ENCODE measurements around the gene ADCY3. TPM values are rescaled to one million over a fixed set of nuclear protein-coding genes. Genes with fewer than 3 reads are reported as not detected.

The ADCY3 gene
- total RNA-seq, 1 experiment from 2014 or later = 57.6 TPM

DNA sequence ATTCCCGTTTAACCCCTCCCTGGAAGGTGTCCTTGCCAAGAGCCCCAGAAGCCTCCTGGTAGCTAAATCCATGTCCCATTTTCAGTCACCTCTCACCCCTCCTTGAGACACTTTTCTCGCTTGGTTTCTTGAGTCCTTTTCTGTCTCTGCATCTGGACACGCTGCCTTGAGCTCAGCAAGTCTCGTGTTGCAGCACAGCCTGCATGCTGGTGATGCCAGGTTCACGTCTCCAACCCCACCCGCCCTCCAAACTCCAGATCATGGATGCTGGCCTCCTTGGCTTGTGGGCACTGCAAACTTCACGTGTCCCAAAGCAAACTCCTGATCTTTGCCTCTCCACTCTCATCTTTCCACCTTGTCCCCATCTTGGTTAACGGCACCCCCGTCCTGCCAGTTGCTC, 87.5 kb downstream of the ADCY3 start:
- H3K9me3 ChIP-seq (ENCODE audit: low read length) = no peaks in the 10 kb centered on the region

DNA sequence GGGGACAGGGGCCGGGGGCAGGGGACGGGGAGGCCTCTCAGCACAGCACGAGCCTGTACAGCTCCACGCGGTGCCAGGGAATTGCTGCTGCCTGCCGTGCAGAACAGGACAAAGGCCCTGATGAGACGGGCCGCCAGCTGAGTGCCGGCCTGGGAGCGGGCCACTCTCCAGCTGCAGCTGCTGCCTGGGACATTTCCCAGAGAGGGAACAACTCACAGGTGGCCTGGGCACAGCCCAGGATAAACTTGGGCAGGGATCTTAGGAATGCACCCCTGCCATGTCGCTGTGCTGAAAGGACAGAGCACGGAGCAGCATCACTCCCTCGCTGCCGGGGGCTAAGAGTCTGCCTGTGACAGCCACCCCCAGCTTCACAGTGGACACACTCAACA, 88.0 kb downstream of the ADCY3 start:
- Histone ChIP-seq H3K9me2 (replicated peaks; ENCODE audit: insufficient read depth, low read length) (no peaks in the 10 kb centered on the region), H3K4me1 (ENCODE audit: low read length) (peaks cover 5% of the 10 kb centered on the region), H2AFZ (ENCODE audit: low read length) (no peak overlapping the region), H3K27ac (ENCODE audit: low read length) (no peak overlapping the region), H3K4me3 (ENCODE audit: low read length) (no peak overlapping the region), H3K4me2 (ENCODE audit: low read depth, low read length, poor library complexity, severe bottlenecking) (no peak overlapping the region), H4K20me1 (ENCODE audit: insufficient read depth, low read depth, low read length) (no peaks in the 10 kb centered on the region), H3K27me3 (ENCODE audit: low read length) (no peaks in the 10 kb centered on the region), H3K36me3 (ENCODE audit: insufficient read depth, low read length) (no peaks in the 10 kb centered on the region; the same call in 1 of the 2 replicates), H3K9me3 (ENCODE audit: low read length) (no peaks in the 10 kb centered on the region), H3K9ac (ENCODE audit: low read length) (no peak overlapping the region), H3K79me2 (ENCODE audit: low read length) (no peaks in the 10 kb centered on the region)
- no peak for DNase-seq

More for the DNA sequence above, 87.5 kb downstream of the ADCY3 start:
- no peaks in the 10 kb centered on the region for H3K27me3 ChIP-seq (ENCODE audit: low read length)
- H3K79me2 ChIP-seq (ENCODE audit: low read length) = no peaks in the 10 kb centered on the region
- no peak overlapping the region for H2AFZ ChIP-seq (ENCODE audit: low read length)
- no peaks in the 10 kb centered on the region for H4K20me1 ChIP-seq (ENCODE audit: insufficient read depth, low read depth, low read length)
- no peak overlapping the region for H3K4me3 ChIP-seq (ENCODE audit: low read length)
- H3K9ac ChIP-seq (ENCODE audit: low read length) = no peak overlapping the region
- H3K36me3 ChIP-seq (ENCODE audit: insufficient read depth, low read length) = no peaks in the 10 kb centered on the region
- no peak for DNase-seq
- H3K4me1 ChIP-seq (ENCODE audit: low read length) = no peaks in the 10 kb centered on the region
- H3K4me2 ChIP-seq (ENCODE audit: low read depth, low read length, poor library complexity, severe bottlenecking) = no peak overlapping the region
- H3K9me2 ChIP-seq (replicated peaks; ENCODE audit: insufficient read depth, low read length) = no peaks in the 10 kb centered on the region
- H3K27ac ChIP-seq (ENCODE audit: low read length) = no peak overlapping the region

DNA sequence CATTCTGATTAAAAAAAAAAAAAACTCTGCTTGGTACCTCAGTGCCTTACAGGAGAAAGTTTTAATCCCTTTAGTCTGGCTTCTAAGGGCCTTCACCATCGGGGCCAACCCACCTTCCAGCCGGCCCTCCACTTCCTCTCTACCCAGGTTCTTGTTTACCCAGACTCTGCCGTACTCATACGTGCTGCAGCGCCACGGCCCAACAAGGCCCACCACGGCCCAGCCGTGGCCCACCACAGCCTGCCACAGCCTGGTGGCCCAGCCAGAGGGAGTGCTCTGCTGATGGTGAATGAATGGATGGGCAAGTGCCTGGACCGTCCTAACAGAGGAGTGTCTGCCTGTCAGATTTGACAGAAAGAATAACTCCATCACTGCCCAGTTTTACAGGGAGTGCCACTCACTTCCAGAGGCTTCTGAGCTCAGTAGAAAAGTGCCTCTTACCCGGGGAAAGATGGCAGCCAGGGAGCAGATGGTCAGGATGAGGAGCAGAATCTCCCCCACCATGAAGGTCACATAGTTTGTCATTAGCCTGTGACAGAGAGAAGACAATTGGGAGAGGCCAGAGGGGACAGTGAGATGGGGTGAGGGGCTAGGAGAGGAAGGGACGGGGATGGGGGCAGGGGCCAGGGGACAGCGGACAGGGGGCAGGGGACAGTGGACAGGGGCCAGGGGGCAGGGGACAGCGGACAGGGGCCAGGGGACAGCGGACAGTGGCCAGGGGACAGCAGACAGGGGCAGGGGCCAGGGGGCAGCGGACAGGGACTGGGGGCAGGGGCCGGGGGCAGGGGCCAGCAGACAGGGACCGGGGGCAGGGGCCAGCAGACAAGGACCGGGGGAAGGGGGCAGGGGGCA, 88.6 kb downstream of the ADCY3 start:
- no peaks in the 10 kb centered on the region for H3K9me3 ChIP-seq (ENCODE audit: low read length)
- no peak overlapping the region for H2AFZ ChIP-seq (ENCODE audit: low read length)
- H3K9me2 ChIP-seq (replicated peaks; ENCODE audit: insufficient read depth, low read length) = no peaks in the 10 kb centered on the region
- no peaks in the 10 kb centered on the region for H3K27me3 ChIP-seq (ENCODE audit: low read length)
- H3K9ac ChIP-seq (ENCODE audit: low read length) = no peak overlapping the region
- H3K4me1 ChIP-seq (ENCODE audit: low read length) = peaks cover 9% of the 10 kb centered on the region
- peaks cover 4% of the 10 kb centered on the region; the same call in 1 of the 2 replicates for H3K36me3 ChIP-seq (ENCODE audit: insufficient read depth, low read length)
- no peak for DNase-seq
- no peak overlapping the region for H3K27ac ChIP-seq (ENCODE audit: low read length)
- no peaks in the 10 kb centered on the region for H4K20me1 ChIP-seq (ENCODE audit: insufficient read depth, low read depth, low read length)
- no peak overlapping the region for H3K4me3 ChIP-seq (ENCODE audit: low read length)
- H3K4me2 ChIP-seq (ENCODE audit: low read depth, low read length, poor library complexity, severe bottlenecking) = no peak overlapping the region
- no peaks in the 10 kb centered on the region for H3K79me2 ChIP-seq (ENCODE audit: low read length)

DNA sequence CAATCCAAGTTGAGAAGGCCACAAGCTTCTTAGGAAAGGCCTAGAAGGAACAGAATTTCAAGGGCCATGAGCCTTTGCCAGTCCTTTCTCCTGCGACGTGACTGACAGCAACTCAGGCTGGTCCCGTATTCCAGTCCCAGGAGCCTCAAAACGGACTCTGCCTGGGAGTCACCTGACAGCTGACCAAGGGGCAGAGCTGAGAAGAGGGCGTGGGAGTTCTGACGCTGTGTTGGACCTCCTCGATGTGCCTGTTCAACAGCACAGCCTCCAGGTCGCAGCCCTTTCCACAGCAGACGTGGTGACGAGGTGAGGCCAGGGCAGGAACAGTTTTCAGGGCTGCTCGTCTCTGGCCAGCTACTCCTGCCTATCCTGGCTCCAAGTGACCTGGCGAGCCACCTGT, 89.3 kb downstream of the ADCY3 start:
- no peak overlapping the region for H3K9ac ChIP-seq (ENCODE audit: low read length)
- no peaks in the 10 kb centered on the region for H3K27me3 ChIP-seq (ENCODE audit: low read length)
- H3K4me2 ChIP-seq (ENCODE audit: low read depth, low read length, poor library complexity, severe bottlenecking) = no peak overlapping the region
- no peak overlapping the region for H3K27ac ChIP-seq (ENCODE audit: low read length)
- H3K4me1 ChIP-seq (ENCODE audit: low read length) = peaks cover 9% of the 10 kb centered on the region
- H4K20me1 ChIP-seq (ENCODE audit: insufficient read depth, low read depth, low read length) = no peaks in the 10 kb centered on the region
- no peak overlapping the region for H3K4me3 ChIP-seq (ENCODE audit: low read length)
- peaks cover 8% of the 10 kb centered on the region; the same call in 1 of the 2 replicates for H3K36me3 ChIP-seq (ENCODE audit: insufficient read depth, low read length)
- no peaks in the 10 kb centered on the region for H3K79me2 ChIP-seq (ENCODE audit: low read length)
- H3K9me2 ChIP-seq (replicated peaks; ENCODE audit: insufficient read depth, low read length) = no peaks in the 10 kb centered on the region
- H2AFZ ChIP-seq (ENCODE audit: low read length) = no peak overlapping the region
- H3K9me3 ChIP-seq (ENCODE audit: low read length) = no peaks in the 10 kb centered on the region
- DNase-seq = no peak

DNA sequence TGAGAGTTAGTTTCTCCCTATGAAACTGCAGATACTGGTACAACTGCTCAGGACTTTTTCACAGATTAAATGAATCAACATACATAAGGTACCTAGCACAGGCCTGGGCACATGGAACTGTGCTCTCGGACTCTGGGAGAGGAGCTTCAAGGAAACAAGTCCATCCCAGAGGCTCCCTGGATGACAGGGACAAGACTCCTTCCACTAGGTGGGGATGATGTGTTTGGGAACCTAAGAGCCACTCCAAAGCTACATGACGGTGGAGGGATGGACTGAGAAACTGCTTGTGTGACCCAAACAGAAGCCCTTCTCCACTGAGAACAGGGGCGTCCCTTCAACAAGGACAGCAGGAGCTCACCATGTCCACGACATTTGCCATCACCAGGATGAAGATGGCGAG, 89.7 kb downstream of the ADCY3 start:
- Histone ChIP-seq H3K9me3 (ENCODE audit: low read length) (no peaks in the 10 kb centered on the region), H3K27me3 (ENCODE audit: low read length) (no peaks in the 10 kb centered on the region), H3K36me3 (ENCODE audit: insufficient read depth, low read length) (peaks cover 12% of the 10 kb centered on the region), H3K4me2 (ENCODE audit: low read depth, low read length, poor library complexity, severe bottlenecking) (no peak overlapping the region), H3K9me2 (replicated peaks; ENCODE audit: insufficient read depth, low read length) (no peaks in the 10 kb centered on the region), H3K9ac (ENCODE audit: low read length) (no peak overlapping the region), H3K4me1 (ENCODE audit: low read length) (peaks cover 9% of the 10 kb centered on the region), H3K79me2 (ENCODE audit: low read length) (no peaks in the 10 kb centered on the region), H4K20me1 (ENCODE audit: insufficient read depth, low read depth, low read length) (no peaks in the 10 kb centered on the region), H3K27ac (ENCODE audit: low read length) (no peak overlapping the region), H3K4me3 (ENCODE audit: low read length) (no peak overlapping the region), H2AFZ (ENCODE audit: low read length) (no peak overlapping the region)
- DNase-seq = no peak

DNA sequence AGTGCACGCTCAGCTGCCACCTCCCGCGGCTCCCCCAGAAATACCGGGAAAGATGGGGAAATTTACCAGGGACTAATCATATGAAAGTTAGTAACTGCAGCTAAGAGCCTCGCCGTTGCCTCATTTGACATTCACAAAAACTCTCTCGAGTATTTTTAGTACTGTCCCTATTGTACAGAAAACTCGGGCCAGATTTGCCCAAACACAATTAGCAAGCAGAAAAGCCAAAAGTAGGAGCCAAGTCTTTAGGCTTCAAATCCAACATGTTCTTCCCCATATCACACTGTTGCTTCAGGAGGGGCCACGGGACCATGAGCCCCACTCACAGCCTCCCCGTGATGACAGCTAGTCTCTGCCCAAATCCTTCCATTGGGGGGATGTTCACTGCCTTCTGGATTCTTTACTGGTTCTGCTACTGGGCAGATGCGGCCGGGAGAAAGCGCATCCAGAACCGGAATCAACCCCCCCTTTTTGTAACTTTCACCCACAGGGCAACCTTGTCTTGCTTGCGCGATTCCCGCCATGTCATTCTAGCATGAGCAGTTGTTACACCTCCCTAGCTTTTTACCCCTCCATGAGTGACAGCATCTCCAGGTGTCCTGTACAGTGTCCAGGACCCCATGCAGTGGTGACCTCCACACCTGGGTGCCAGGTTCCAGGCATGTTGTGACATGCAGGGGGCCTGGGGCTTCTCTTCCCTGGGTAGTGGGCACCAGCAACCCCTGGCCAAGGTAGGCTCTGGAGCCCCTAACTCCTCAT, 91.6 kb downstream of the ADCY3 start:
- H4K20me1 ChIP-seq (ENCODE audit: insufficient read depth, low read depth, low read length) = no peaks in the 10 kb centered on the region
- H2AFZ ChIP-seq (ENCODE audit: low read length) = no peak overlapping the region
- H3K27ac ChIP-seq (ENCODE audit: low read length) = no peak overlapping the region
- no peaks in the 10 kb centered on the region for H3K79me2 ChIP-seq (ENCODE audit: low read length)
- DNase-seq = no peak
- no peak overlapping the region for H3K4me3 ChIP-seq (ENCODE audit: low read length)
- H3K9ac ChIP-seq (ENCODE audit: low read length) = no peak overlapping the region
- H3K4me2 ChIP-seq (ENCODE audit: low read depth, low read length, poor library complexity, severe bottlenecking) = no peak overlapping the region
- H3K9me2 ChIP-seq (replicated peaks; ENCODE audit: insufficient read depth, low read length) = no peaks in the 10 kb centered on the region
- H3K27me3 ChIP-seq (ENCODE audit: low read length) = no peaks in the 10 kb centered on the region
- peaks cover 18% of the 10 kb centered on the region for H3K36me3 ChIP-seq (ENCODE audit: insufficient read depth, low read length)
- H3K4me1 ChIP-seq (ENCODE audit: low read length) = peaks cover 9% of the 10 kb centered on the region
- H3K9me3 ChIP-seq (ENCODE audit: low read length) = no peaks in the 10 kb centered on the region

DNA sequence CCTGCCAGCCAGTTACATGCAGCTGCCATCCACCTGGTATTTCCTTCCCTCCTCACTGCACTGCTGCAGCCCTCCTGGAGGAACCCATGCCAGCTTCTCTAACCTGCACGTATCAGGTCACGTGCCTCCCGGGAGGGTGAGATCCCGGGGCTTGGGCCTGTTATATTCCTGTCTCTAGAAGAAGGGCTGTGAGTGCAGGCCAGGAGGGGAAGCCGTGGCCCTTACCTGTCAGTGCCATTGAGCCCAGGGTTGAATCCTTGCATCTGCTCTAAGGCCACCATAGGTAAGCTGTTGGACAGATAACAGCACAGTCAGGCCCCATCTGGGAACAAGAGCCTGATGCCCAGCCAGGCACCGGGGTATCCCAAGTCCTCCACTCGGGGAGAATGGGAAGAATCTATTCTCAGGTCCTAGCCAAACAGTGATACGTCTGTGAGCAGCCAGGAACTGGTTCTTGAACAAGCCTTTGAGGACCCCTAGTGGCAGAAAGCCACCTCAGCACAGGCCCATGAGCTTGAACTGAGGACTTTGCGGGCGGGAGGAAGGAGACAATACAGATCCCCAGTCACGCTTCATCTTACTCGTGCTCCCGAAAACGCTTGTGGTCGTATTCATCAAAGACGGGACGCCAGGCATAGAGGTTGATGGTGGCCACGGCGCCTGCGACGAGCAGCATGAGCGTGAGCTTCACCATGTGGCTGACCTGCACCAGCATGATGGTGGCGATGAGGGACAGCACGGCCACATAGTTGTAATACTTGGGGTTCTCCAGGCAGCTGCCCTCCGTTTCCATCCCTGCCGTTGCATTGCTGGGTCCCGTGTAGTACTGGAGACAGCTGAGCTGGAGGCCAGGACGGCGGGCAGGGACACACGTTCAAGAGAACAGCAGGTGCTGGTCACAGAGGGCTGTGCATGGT, 92.5 kb downstream of the ADCY3 start:
- H3K4me2 ChIP-seq (ENCODE audit: low read depth, low read length, poor library complexity, severe bottlenecking) = no peak overlapping the region
- H3K4me3 ChIP-seq (ENCODE audit: low read length) = no peak overlapping the region
- peak; percentile 91 for DNase-seq
- H3K9me2 ChIP-seq (replicated peaks; ENCODE audit: insufficient read depth, low read length) = no peaks in the 10 kb centered on the region
- peaks cover 23% of the 10 kb centered on the region for H3K36me3 ChIP-seq (ENCODE audit: insufficient read depth, low read length)
- H3K9ac ChIP-seq (ENCODE audit: low read length) = no peak overlapping the region
- H3K27ac ChIP-seq (ENCODE audit: low read length) = 0 out of 2 replicates have a peak overlapping the region, but pooled peaks have one; percentile 7
- H3K9me3 ChIP-seq (ENCODE audit: low read length) = no peaks in the 10 kb centered on the region
- H4K20me1 ChIP-seq (ENCODE audit: insufficient read depth, low read depth, low read length) = no peaks in the 10 kb centered on the region
- H2AFZ ChIP-seq (ENCODE audit: low read length) = no peak overlapping the region
- H3K27me3 ChIP-seq (ENCODE audit: low read length) = no peaks in the 10 kb centered on the region
- peaks cover 9% of the 10 kb centered on the region for H3K4me1 ChIP-seq (ENCODE audit: low read length)
- H3K79me2 ChIP-seq (ENCODE audit: low read length) = no peaks in the 10 kb centered on the region

Data from Karpas-422 (cell line).